ENCODE results near the gene WNT3A. TPM values are rescaled to one million over a fixed set of nuclear protein-coding genes. Genes with fewer than 3 reads are reported as not detected.

The WNT3A gene
- total RNA-seq, 1 experiment from 2014 or later: not detected

Other genes starting within 250 kb of the WNT3A start
- not detected in 2 replicates for gene PRSS38, start 191.3 kb upstream of the WNT3A start, total RNA-seq (2014; rRNA removed; shearing (Covaris generic))
- gene WNT9A, start 59.1 kb upstream of the WNT3A start, total RNA-seq (2014; rRNA removed; shearing (Covaris generic)): 0.10 and 0.37 TPM in 2 replicates
- 205 and 280 TPM in 2 replicates for gene ARF1, start 75.7 kb downstream of the WNT3A start, total RNA-seq (2014; rRNA removed; shearing (Covaris generic))
- gene C1orf35, start 96.3 kb downstream of the WNT3A start, total RNA-seq (2014; rRNA removed; shearing (Covaris generic)): 9.3 and 19.0 TPM in 2 replicates
- gene MRPL55, start 102.3 kb downstream of the WNT3A start, total RNA-seq (2014; rRNA removed; shearing (Covaris generic)): 83.3 and 99.3 TPM in 2 replicates
- 227 and 347 TPM in 2 replicates for gene GUK1, start 133.3 kb downstream of the WNT3A start, total RNA-seq (2014; rRNA removed; shearing (Covaris generic))
- gene GJC2, start 142.9 kb downstream of the WNT3A start, total RNA-seq (2014; rRNA removed; shearing (Covaris generic)): 0.12 and 0.17 TPM in 2 replicates
- gene IBA57, start 158.8 kb downstream of the WNT3A start, total RNA-seq (2014; rRNA removed; shearing (Covaris generic)): 0.47 and 1.5 TPM in 2 replicates
- 0.42 and 1.9 TPM in 2 replicates for gene OBSCN, start 201.0 kb downstream of the WNT3A start, total RNA-seq (2014; rRNA removed; shearing (Covaris generic))